Endothelial cell of umbilical vein (primary cell): ENCODE results near the gene SH3TC1. TPM values are rescaled to one million over a fixed set of nuclear protein-coding genes. Genes with fewer than 3 reads are reported as not detected.

Experiments used
- BruUV-seq: library from RNA; stranded (reverse); fragments of 400-500 nt; replicated peaks from 2 replicates; lab custom pipeline; 2021; lab: Mats Ljungman, UMichigan
- CTCF ChIA-PET: fragments of 300-600, 350-600 bp; sonication (Branson Sonifier 250); formaldehyde crosslinking; loops from one replicate; lab custom pipeline; 2021; ENCODE audit warnings: antibody characterized with exemption, inconsistent platforms; lab: Charles Lee
- POLR2A ChIA-PET: fragments of 300-600, 350-600 bp; sonication (Branson Sonifier 250); formaldehyde crosslinking; loops from one replicate; lab custom pipeline; 2021; ENCODE audit warnings: antibody characterized with exemption, inconsistent platforms; lab: Charles Lee
- DNase-seq: peaks from one replicate; pipeline ENCODE4 v3.0.0-alpha.2; 2011; ENCODE audit warnings: low read depth, low spot score
- FAIRE-seq: peaks from 2 replicates; lab custom pipeline; 2011; peaks lifted over from hg19 to GRCh38; lab: Jason Lieb, UNC
- H2AFZ ChIP-seq: 2 replicates; pipeline ENCODE4 v1.6.0; 2012; ENCODE audit warnings: low read depth, low read length, control low read depth, inconsistent platforms
- H3K27ac ChIP-seq: 2 replicates; pipeline ENCODE4 v1.5.1; 2011; ENCODE audit warnings: low read depth, mild to moderate bottlenecking, control low read depth, low read length, moderate library complexity; ENCODE audit not compliant: insufficient read depth
- H3K27me3 ChIP-seq, 2 experiments: 2 replicates each; pipeline versions ENCODE4 v1.6.0 to v1.6.1; 2011; ENCODE audit warnings: low read length in 2 of 2, mixed read lengths in 1 of 2; ENCODE audit not compliant: control insufficient read depth in 2 of 2, insufficient read depth in 2 of 2
- H3K36me3 ChIP-seq, 2 experiments: 2 replicates in 1 of 2; 3 replicates in 1 of 2; pipeline ENCODE4 v1.5.1; 2011; ENCODE audit warnings: low read length in 2 of 2, mild to moderate bottlenecking in 1 of 2, moderate library complexity in 1 of 2; ENCODE audit not compliant: control insufficient read depth in 2 of 2, insufficient read depth in 2 of 2; ENCODE audit errors: extremely low read depth in 1 of 2
- H3K4me1 ChIP-seq: 3 replicates; pipeline ENCODE4 v1.5.1; 2011; ENCODE audit warnings: mild to moderate bottlenecking, low read length; ENCODE audit not compliant: control insufficient read depth, insufficient read depth; ENCODE audit errors: extremely low read depth
- H3K4me2 ChIP-seq: 2 replicates; pipeline ENCODE4 v1.6.1; 2011; ENCODE audit warnings: low read length, control low read depth, mixed read lengths; ENCODE audit not compliant: insufficient read depth
- H3K4me3 ChIP-seq, 3 experiments: fragments of 200-600 bp in 1 of 3; sonication (generic), shearing (Covaris generic) in 1 of 3; replicated peaks in 1 of 3; 2 replicates each; pipeline ENCODE4 v1.5.1; 2011 to 2016; ENCODE audit warnings: control low read depth in 3 of 3, low read length in 3 of 3, mild to moderate bottlenecking in 2 of 3, inconsistent platforms in 1 of 3, low read depth in 1 of 3, moderate library complexity in 1 of 3; ENCODE audit not compliant: insufficient read depth in 1 of 3
- H3K79me2 ChIP-seq: 2 replicates; pipeline ENCODE4 v1.6.0; 2012; ENCODE audit warnings: low read length, inconsistent platforms; ENCODE audit not compliant: control insufficient read depth, insufficient read depth
- H3K9ac ChIP-seq: replicated peaks from 2 replicates; pipeline ENCODE3; 2011; ENCODE audit warnings: low read length, control low read depth; ENCODE audit not compliant: insufficient read depth; ENCODE audit errors: extremely low read depth
- H3K9me1 ChIP-seq: replicated peaks from 3 replicates; pipeline ENCODE4 v1.6.0; 2011; ENCODE audit warnings: mild to moderate bottlenecking, low read length; ENCODE audit not compliant: control insufficient read depth, insufficient read depth; ENCODE audit errors: extremely low read depth
- H3K9me3 ChIP-seq: replicated peaks from 2 replicates; pipeline ENCODE4 v1.5.1; 2012; ENCODE audit warnings: low read length, inconsistent platforms; ENCODE audit not compliant: control insufficient read depth, insufficient read depth
- H4K20me1 ChIP-seq: replicated peaks from 2 replicates; pipeline ENCODE3; 2011; ENCODE audit warnings: mild to moderate bottlenecking, low read length; ENCODE audit not compliant: control insufficient read depth, insufficient read depth; ENCODE audit errors: extremely low read depth
- CTCF ChIP-seq, 2 donors: IDR thresholded peaks; 1 replicate in 1 of 2; 2 replicates in 1 of 2; pipeline ENCODE4 v1.5.1; 2011; ENCODE audit warnings: low read length in 2 of 2, mild to moderate bottlenecking in 2 of 2, moderate library complexity in 2 of 2, control low read depth in 1 of 2, inconsistent platforms in 1 of 2, low read depth in 1 of 2; ENCODE audit not compliant: insufficient read depth in 1 of 2; ENCODE audit errors: extremely low read depth in 1 of 2
- EZH2 ChIP-seq: IDR thresholded peaks from 2 replicates; pipeline ENCODE4 v1.6.1; 2012; ENCODE audit warnings: borderline replicate concordance, low read depth, mild to moderate bottlenecking, moderate library complexity, low read length, inconsistent platforms; ENCODE audit not compliant: severe bottlenecking
- FOS ChIP-seq: IDR thresholded peaks from 2 replicates; pipeline ENCODE4 v1.6.1; 2011; ENCODE audit warnings: mild to moderate bottlenecking, low read length, moderate library complexity, borderline replicate concordance; ENCODE audit not compliant: insufficient read depth
- GATA2 ChIP-seq: IDR thresholded peaks from 2 replicates; pipeline ENCODE4 v1.7.0; 2011; ENCODE audit warnings: low read depth, mild to moderate bottlenecking, moderate library complexity, mixed read lengths, low read length; ENCODE audit not compliant: insufficient read length, insufficient read depth
- JUN ChIP-seq: IDR thresholded peaks from 2 replicates; pipeline ENCODE4 v1.6.1; 2011; ENCODE audit warnings: borderline replicate concordance, low read depth; ENCODE audit not compliant: insufficient read length, insufficient read depth
- MAX ChIP-seq: IDR thresholded peaks from 2 replicates; pipeline ENCODE4 v1.6.1; 2011; ENCODE audit not compliant: insufficient read depth, insufficient read length
- MYC ChIP-seq: IDR thresholded peaks from one replicate; pipeline ENCODE4 v1.6.1; 2011; ENCODE audit warnings: mild to moderate bottlenecking, low read depth, low read length
- POLR2A ChIP-seq: IDR thresholded peaks from 2 replicates; pipeline ENCODE4 v1.6.1; 2012; ENCODE audit warnings: low read depth, mild to moderate bottlenecking, control low read depth, low read length
- POLR2AphosphoS5 ChIP-seq: IDR thresholded peaks from 2 replicates; pipeline ENCODE4 v1.6.1; 2012; ENCODE audit warnings: low read depth, mild to moderate bottlenecking, control low read depth, low read length, moderate library complexity; ENCODE audit not compliant: insufficient read depth
- dilution Hi-C: fragments of 300-500 bp; cut with MboI; formaldehyde crosslinking; loops from one replicate; pipeline ENCODE4 v1.15.0; 2019; ENCODE audit warnings: low sequenced_read_pairs; ENCODE audit not compliant: extremely low pct_ligation_motif_present
- intact Hi-C: fragments of 100-400 bp; cut with micrococcal nuclease; formaldehyde crosslinking; loops from one replicate; pipeline ENCODE4 v1.10.0; 2022
- polyA plus RNA-seq, 4 experiments: library from polyadenylated mRNA; depleted of rRNA in 3 of 4; stranded (reverse) in 3 of 4; unstranded in 1 of 4; fragments of >200 nt; gene quantifications; 2 replicates each; pipeline versions ENCODE4 v1.2.1 to v1.2.3, GENCODE V29; 2011 to 2012; ENCODE audit warnings: missing spikeins in 1 of 4
- total RNA-seq: library from RNA; stranded (reverse); gene quantifications from 2 replicates; pipeline ENCODE4 v1.2.3, GENCODE V29; 2021

The SH3TC1 gene
- total and polyA plus RNA-seq, 2 donors (not counting 3 experiments of a cell fraction or from before 2014, with no cell fraction given) = 96.5 to 192 TPM

GRCh38 chr4:8272472-8273428 is 73.7 kb downstream of the SH3TC1 start:
- peak; percentile 70 for FAIRE-seq
- Histone ChIP-seq H3K4me3 (no peak overlapping the region), H3K9me1 (no peaks in the 10 kb centered on the region), H3K27me3 (no peaks in the 10 kb centered on the region), H3K27ac (no peak overlapping the region), H3K36me3 (no peaks in the 10 kb centered on the region), H3K9me3 (no peaks in the 10 kb centered on the region), H3K9ac (no peak overlapping the region), H4K20me1 (no peaks in the 10 kb centered on the region), H3K79me2 (no peaks in the 10 kb centered on the region), H2AFZ (no peak overlapping the region), H3K4me2 (no peak overlapping the region), H3K4me1 (peaks cover 12% of the 10 kb centered on the region)
- intact Hi-C loops (no loop called here), dilution Hi-C loops (no loop called here)
- BruUV-seq = no TSS peak
- ChIA-PET CTCF (interaction anchor here (1.3 to 2.3 kb wide), 3 partner anchors 121 to 138 kb away, joined by 3 to 9 read pairs (median 4); no protein-coding TSS in a partner anchor), POLR2A (no interaction called here)
- no peak for TF ChIP-seq EZH2
- no peak for TF ChIP-seq FOS
- no peak for TF ChIP-seq POLR2A
- no peak for TF ChIP-seq JUN
- no peak for TF ChIP-seq MAX
- TF ChIP-seq GATA2 = no peak
- TF ChIP-seq POLR2AphosphoS5 = no peak
- TF ChIP-seq CTCF (IDR thresholded peaks at IDR 0.05; ENCODE audit: extremely low read depth in 1 of 2, insufficient read depth in 1 of 2, low read depth in 1 of 2, low read length in 2 of 2) = no peak
- TF ChIP-seq MYC = no peak
- peak; percentile 49 for DNase-seq
